GM21528 (cell line): ENCODE measurements around the gene NXPH1.
A peak's percentile ranks its signal among the peaks of the same experiment; 100 is the strongest.

Experiments
- ATAC-seq: cut with Tn5 transposase; IDR thresholded peaks from one replicate; pipeline ENCODE4 v1.9.1; 2021; ENCODE audit warnings: mild to moderate bottlenecking, moderate library complexity; ENCODE audit not compliant: unreplicated experiment, low FRiP score

NXPH1 gene

GRCh38 chr7:8435590-8436545 is 2.5 kb downstream of the NXPH1 start:
- no peak for ATAC-seq

GRCh38 chr7:8436965-8437364 is 3.6 kb downstream of the NXPH1 start:
- peak; percentile 69 for ATAC-seq

GRCh38 chr7:8437606-8438005 is 4.2 kb downstream of the NXPH1 start:
- no peak for ATAC-seq

DNA sequence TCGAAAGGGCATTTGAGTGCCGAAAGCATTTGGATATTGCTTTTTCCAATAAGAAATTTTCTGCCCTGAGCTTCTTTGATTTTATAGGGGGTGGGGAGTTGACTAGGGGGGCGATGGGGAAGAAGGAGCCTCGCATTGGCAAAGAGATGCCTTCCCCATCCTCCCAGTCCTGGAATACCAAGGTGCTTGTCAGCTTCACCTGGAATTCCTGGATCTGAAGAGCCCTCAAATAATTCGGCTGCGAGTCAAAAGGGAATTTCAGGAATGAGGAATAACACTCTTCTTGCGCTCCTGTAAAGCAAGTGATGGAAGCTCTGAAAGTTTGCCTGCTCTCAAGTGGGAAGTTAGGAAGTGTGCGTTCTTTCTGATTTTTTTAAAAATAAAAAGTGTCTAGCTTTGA is 7.3 kb downstream of the NXPH1 start:
- no peak for ATAC-seq

DNA sequence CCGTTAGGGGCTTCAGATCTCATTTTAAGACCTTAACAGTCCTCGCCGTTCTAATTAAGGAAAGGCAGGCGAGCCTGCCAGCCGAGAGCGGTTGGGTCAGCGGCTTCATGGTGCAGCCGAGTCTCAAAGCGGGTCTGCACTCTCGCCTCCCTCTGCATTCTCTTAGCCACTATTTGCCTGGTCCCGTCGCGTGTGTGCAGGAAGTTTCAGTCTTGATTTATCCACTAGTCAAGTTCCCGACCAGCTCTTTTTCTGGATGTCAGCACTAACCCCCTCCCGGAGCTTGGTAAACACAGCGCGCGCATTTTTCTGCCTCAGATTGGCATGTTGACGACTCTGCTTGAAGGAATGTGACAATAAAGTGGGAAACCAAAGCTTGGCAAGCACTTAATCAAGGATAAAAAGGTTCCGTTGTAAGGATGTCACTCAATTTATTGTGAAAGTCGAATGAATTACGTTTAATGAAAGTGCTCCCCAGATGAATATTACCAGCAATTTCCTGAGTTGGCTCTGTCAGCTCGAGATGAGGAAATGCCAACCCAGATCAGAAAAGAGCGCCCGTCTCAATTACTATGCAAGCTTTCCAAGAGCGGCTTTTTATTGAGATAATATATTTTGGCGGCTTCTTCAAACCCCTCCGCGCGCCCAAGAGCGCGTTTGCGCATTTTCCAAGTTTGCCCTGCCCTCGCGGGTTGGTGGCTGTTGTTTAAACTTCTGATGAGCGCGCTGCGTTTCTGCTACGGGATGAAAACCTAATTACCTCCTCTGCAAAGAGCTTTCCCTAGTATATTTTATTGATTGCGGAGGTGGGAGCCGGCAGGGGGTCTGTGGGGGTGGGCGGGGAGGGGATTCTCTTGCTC is 7.9 kb downstream of the NXPH1 start:
- no peak for ATAC-seq

- no peak for ATAC-seq
These were observed 8.8 kb downstream of the NXPH1 start for GRCh38 chr7:8442051-8442813.

DNA sequence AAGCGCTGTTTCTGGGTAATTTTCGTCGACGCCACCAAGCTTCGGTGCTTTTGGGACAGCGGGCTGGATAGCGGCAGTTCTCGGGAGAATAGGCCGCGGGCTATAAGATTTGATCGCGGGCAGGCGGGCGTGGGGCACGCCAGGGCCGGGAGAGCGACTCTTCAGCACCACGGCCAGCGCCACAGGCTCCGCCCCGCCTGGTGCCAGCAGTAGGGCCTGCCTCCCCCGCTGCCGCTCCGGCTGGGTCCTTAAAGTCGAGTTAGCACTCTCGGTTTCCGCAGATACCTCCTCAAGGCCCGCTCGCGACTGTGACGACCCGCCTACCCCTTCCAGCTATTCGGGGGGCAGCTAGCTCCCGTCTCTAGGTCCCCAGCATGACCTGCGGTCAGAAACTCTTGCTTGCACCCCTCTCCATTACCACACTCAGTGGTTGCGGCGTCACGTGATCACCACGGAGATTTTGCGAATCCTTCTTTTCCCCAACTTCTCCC is 9.4 kb downstream of the NXPH1 start:
- ATAC-seq: no peak

DNA sequence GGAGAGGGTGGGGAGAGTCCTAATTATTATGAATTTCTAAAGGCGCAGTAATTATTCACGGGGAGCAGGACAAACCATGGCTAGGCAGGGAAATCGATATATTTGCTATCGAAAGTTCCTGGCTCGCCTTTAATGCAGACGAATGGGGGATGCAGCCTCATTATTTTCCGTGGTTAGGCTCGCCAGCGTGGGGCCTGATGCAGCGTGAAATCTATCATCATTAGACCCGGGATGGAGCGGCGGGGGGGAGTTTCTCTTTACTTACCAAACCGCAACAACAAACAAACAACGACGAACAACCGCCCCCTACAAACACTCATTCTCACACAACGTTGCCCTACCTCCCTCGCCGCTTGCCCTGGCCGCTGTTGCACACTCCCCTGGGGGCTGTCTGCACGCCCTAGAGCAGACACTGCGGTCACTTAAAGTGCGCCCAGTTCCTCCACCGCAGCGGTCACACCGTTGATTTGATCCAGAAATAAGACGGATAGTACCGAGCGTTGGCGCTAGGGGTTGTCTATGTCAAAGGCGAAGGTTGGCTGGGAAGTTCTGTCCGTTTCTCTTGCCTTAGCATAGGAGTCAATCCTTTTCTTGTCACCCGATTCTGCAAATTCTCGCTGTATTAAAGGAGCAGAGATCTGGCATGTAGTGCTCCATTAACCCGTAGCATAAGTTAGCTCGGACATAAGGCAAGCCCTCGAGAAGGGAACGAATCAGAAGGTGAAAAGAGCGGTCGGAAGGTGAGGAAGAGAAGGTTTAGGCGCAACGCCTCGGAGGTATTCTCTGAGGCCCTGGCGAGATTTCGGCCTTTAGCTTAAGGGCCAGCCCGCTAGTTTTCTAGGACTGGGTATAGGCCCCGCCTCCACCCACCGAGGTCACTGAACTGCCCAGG is 10.4 kb downstream of the NXPH1 start:
- ATAC-seq: no peak

DNA sequence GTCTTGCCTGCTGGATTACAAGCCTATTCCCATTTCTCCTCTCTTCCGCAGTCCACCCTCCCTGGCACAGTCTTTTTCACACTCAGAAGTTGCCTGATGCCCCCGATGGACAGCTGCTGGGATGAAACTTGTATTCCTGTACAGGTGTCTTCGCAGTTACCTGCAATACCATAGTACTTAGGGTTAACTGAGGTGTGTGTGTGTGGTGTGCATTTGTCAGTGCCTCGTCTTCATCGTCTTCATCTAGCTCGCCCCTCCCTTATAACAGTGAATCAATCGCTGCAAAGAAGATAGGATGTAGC is 11.0 kb downstream of the NXPH1 start:
- ATAC-seq: no peak

- no peak for ATAC-seq
These were observed 20.1 kb downstream of the NXPH1 start for GRCh38 chr7:8453535-8453934.

GRCh38 chr7:8455426-8455825 is 22.0 kb downstream of the NXPH1 start:
- no peak for ATAC-seq

GRCh38 chr7:8462309-8462708 is 28.9 kb downstream of the NXPH1 start:
- no peak for ATAC-seq

GRCh38 chr7:8465338-8465737 is 31.9 kb downstream of the NXPH1 start:
- ATAC-seq: no peak

GRCh38 chr7:8480527-8480926 is 47.1 kb downstream of the NXPH1 start:
- no peak for ATAC-seq

DNA sequence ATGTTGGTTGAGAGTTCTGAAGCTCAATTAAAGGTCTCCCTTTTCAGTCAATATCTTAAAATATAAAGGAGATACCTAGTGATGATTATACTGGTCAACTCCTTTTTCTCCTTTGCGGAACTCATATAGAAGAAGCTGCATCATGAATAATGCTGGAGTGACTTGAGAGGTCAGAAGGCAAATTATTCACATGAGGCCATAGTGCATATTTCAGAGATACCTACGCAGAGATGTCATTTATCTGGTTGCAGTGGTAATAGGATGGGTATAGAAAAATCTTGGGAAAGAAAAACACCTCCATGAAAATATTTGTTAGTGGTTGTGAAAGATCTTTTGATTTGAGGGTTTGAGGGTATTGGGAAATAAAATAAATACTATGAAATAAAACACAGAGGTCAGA is 47.7 kb downstream of the NXPH1 start:
- no peak for ATAC-seq

GRCh38 chr7:8481752-8482446 is 48.5 kb downstream of the NXPH1 start:
- no peak for ATAC-seq

DNA sequence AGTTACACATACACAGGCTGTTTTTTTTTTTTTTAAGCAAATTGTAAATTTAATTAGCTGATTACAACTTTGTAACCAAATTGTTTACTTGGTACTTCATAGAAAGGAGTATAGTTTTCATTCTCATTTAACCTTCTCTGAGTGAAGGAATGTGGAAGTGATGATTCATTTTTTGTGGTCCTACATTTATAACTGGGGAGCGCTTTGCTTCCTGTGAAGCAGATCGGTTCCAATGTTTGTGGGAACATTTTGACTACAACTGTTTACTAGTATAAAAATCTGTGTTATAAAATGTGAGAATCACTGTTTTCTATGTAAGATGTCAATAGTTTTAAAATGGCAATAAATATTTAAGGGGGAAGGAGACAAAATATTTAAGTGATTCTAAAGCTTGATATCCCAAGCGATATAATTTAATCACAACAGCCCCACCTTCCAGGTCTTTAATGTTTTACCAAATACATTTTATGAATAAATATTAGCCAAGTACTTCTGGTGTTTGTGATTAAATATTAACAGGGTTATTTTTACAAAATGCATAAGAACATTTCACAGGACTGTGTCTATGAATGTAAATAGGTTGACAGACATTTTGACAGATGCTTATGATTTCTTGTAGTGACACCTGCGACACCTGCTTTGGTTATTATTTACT is 57.1 kb downstream of the NXPH1 start:
- no peak for ATAC-seq

GRCh38 chr7:8491106-8491505 is 57.7 kb downstream of the NXPH1 start:
- no peak for ATAC-seq
